Spleen (tissue), 11 donors: Measurements from ENCODE around the gene SPTSSB. TPM values are rescaled to one million over a fixed set of nuclear protein-coding genes. Genes with fewer than 3 reads are reported as not detected.

ENCODE experiments used
- DNase-seq: peaks from one replicate; pipeline ENCODE4 v3.0.0-alpha.2; 2020
- H3K27ac ChIP-seq, 8 donors: fragments of 200-600 bp; sonication (generic) in 7 of 8; 1 replicate in 4 of 8; 2 replicates in 4 of 8; pipeline versions ENCODE4 v1.5.0 to v1.8.0; 2016 to 2021; ENCODE audit warnings: inconsistent platforms in 4 of 8, mild to moderate bottlenecking in 4 of 8, moderate library complexity in 1 of 8
- H3K27me3 ChIP-seq, 7 donors: fragments of 200-600 bp; sonication (generic) in 6 of 7; replicated peaks in 1 of 7; 1 replicate in 4 of 7; 2 replicates in 3 of 7; pipeline versions ENCODE4 v1.5.0 to v1.8.0; 2016 to 2021; ENCODE audit warnings: inconsistent platforms in 3 of 7, mild to moderate bottlenecking in 1 of 7
- H3K36me3 ChIP-seq, 6 donors: fragments of 200-600 bp; sonication (generic) in 5 of 6; 1 replicate in 4 of 6; 2 replicates in 2 of 6; pipeline versions ENCODE4 v1.5.0 to v1.8.0; 2016 to 2021; ENCODE audit warnings: inconsistent platforms in 2 of 6
- H3K4me1 ChIP-seq, 6 donors: fragments of 200-600 bp; sonication (generic) in 5 of 6; 1 replicate in 3 of 6; 2 replicates in 3 of 6; pipeline versions ENCODE4 v1.5.0 to v1.8.0; 2016 to 2021; ENCODE audit warnings: inconsistent platforms in 3 of 6
- H3K4me3 ChIP-seq, 8 donors: fragments of 200-600 bp; sonication (generic) in 7 of 8; 1 replicate in 4 of 8; 2 replicates in 4 of 8; pipeline versions ENCODE4 v1.5.0 to v1.8.0; 2016 to 2021; ENCODE audit warnings: inconsistent platforms in 4 of 8, mild to moderate bottlenecking in 4 of 8, moderate library complexity in 2 of 8
- H3K9me3 ChIP-seq, 8 donors: fragments of 200-600 bp; sonication (generic) in 7 of 8; 1 replicate in 4 of 8; 2 replicates in 4 of 8; pipeline versions ENCODE4 v1.5.0 to v1.8.0; 2016 to 2021; ENCODE audit warnings: inconsistent platforms in 4 of 8
- POLR2A ChIP-seq, 3 donors: fragments of 450-650 bp; IDR thresholded peaks; one replicate each; pipeline ENCODE4 v1.5.1; 2017; ENCODE audit warnings: antibody characterized with exemption in 3 of 3, mild to moderate bottlenecking in 1 of 3
- POLR2AphosphoS5 ChIP-seq, 3 donors: sonication (generic); formaldehyde crosslinking; IDR thresholded peaks; one replicate each; pipeline ENCODE4 v1.5.1; 2017; ENCODE audit warnings: antibody characterized with exemption in 3 of 3
- WGBS, 5 donors: extraction: QIAGEN DNeasy Blood & Tissue Kit in 3 of 5; methylation state at CpG; one replicate each; pipeline versions ENCODE4 v1.1.5 to v1.1.7; 2013 to 2018; 5-methylcytosine and 5-hydroxymethylcytosine counted together
- intact Hi-C: fragments of 100-400 bp; cut with DNase I; formaldehyde crosslinking; loops from one replicate; pipeline ENCODE4 v1.15.0; 2023; ENCODE audit warnings: low total_unique reads
- polyA plus RNA-seq, 3 donors: library from polyadenylated mRNA; stranded (reverse); fragments of 200-250 nt; gene quantifications; one replicate each; pipeline ENCODE4 v1.2.1, GENCODE V29; 2013
- total RNA-seq, 7 donors: library from RNA; depleted of rRNA in 3 of 7; stranded (reverse); fragments of >200 nt in 3 of 7; fragmentation: NEBNext Ultra II Directional in 4 of 7; extraction: Animal tissue kit (Norgen Biotek cat#: 25700) in 4 of 7; gene quantifications; one replicate each; pipeline versions ENCODE4 v1.1.0 to v1.2.1, GENCODE V29; 2016 to 2021
- TF ChIP-seq, protein P1 (sequence below), 11 experiments: fragments of 200-600 bp in 7 of 11; fragments of 450-650 bp in 4 of 11; sonication (generic) in 4 of 11; IDR thresholded peaks in 8 of 11; conservative IDR thresholded peaks in 3 of 11; 1 replicate in 7 of 11; 2 replicates in 4 of 11; pipeline versions ENCODE4 v1.4.0 to v1.8.0; 2016 to 2021; ENCODE audit warnings: antibody characterized with exemption in 11 of 11, inconsistent platforms in 4 of 11, mild to moderate bottlenecking in 1 of 11
- donor health status: healthy with polysubstance abuse.
- donor health status: DM: no; HTN: no; CAD: no; lungs with moderate emphysema.
- donor health status: DM: no; HTN: no; CAD: no.
- donor health status: Bipolar disorder and iron deficiency.
- donor health status: healthy.
- donor health status: DM: no; HTN: no; CAD: no.
- donor health status: DM: yes; HTN: yes; CAD: no.

SPTSSB gene
- total and polyA plus RNA-seq, 10 donors = 0.26 to 4.5 (median 0.74) TPM

DNA sequence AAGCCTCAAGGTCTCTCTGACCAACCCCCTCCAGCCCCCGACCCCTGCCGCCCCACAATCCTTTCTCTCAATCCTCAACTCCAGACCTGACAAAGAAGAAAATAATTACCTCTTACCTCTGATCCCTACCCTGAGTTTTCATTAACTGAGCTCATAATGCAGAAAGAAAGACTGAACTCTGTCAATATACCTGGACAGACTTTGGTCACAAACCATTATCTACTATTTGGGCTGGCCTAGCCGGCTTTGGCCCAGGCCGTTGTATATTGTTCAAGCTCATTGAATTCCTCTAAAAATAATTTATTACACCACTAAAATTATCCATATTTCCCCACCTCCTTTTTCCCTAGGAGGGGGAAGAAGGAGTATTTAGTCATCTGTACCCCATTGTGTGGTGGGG, 29.3 kb upstream of the SPTSSB start:
- intact Hi-C loops = no loop called here
- Histone ChIP-seq H3K36me3 (no peaks in the 10 kb centered on the region), H3K4me1 (peaks cover 0 to under 1% (median 0%) of the 10 kb centered on the region in 6 donors), H3K4me3 (no peak overlapping the region), H3K27me3 (no peaks in the 10 kb centered on the region), H3K9me3 (peaks cover 0 to 5% (median 0%) of the 10 kb centered on the region in 8 donors), H3K27ac (no peak overlapping the region)
- 66 to 85% (median 80%) methylated on average over 4 of the region's 4 CpGs for WGBS, 5 donors
- TF ChIP-seq POLR2AphosphoS5 (IDR thresholded peaks at IDR 0.05) = no peak
- no peak for TF ChIP-seq POLR2A (IDR thresholded peaks at IDR 0.05)
- TF ChIP-seq, protein P1, sequence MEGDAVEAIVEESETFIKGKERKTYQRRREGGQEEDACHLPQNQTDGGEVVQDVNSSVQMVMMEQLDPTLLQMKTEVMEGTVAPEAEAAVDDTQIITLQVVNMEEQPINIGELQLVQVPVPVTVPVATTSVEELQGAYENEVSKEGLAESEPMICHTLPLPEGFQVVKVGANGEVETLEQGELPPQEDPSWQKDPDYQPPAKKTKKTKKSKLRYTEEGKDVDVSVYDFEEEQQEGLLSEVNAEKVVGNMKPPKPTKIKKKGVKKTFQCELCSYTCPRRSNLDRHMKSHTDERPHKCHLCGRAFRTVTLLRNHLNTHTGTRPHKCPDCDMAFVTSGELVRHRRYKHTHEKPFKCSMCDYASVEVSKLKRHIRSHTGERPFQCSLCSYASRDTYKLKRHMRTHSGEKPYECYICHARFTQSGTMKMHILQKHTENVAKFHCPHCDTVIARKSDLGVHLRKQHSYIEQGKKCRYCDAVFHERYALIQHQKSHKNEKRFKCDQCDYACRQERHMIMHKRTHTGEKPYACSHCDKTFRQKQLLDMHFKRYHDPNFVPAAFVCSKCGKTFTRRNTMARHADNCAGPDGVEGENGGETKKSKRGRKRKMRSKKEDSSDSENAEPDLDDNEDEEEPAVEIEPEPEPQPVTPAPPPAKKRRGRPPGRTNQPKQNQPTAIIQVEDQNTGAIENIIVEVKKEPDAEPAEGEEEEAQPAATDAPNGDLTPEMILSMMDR (IDR thresholded peaks at IDR 0.05 in 8 of 11, conservative IDR thresholded peaks at IDR 0.05 in 3 of 11) = no peak
- DNase-seq = no peak

DNA sequence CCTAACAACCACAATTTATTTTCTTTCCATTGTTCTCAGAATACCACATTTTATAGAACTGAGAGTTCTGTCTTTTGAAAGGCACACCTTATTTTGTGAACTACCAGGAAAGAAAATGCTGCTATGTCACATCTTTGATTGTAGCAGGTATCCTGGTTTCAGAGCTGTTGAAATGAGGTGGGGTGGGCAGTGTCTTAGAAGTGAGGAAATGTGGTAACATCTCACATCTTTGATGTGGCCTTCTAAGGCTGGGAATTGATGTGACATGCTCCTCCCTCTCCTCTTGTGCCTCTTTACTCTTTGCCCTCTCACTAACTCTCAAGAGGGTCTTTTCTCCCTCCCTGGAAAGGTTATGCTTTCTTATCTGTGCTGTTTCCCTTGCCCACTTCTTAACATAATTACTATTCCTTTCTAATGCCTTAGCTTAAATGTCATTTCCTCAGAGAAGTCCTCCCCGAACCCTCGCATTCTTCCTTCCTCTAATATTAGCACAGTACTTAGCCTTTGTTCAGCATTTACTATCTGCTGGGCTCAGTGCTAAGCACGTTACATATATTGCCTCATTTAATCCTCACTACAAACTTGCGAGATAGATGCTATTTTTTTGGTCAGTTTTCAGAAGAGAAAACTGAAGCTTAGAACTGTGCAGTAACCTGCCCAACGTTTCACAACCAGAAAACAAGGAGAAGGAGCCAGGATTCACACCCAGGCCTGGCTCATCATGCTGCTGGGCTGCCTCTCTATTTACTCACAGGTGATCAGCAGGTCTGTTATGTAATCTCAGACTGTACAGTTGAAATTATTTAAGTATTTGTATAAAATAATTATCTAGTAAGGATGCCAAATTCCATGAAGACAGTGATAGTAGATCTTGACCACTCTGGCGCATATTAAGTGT, 24.0 kb upstream of the SPTSSB start:
- DNase-seq = no peak
- intact Hi-C loops = no loop called here
- Histone ChIP-seq H3K9me3 (peaks cover 0 to 5% (median 0%) of the 10 kb centered on the region in 8 donors), H3K27ac (no peak overlapping the region), H3K4me1 (peaks cover 0 to 21% (median 3%) of the 10 kb centered on the region in 6 donors), H3K36me3 (no peaks in the 10 kb centered on the region), H3K4me3 (no peak overlapping the region), H3K27me3 (peaks cover 0 to 15% (median 0%) of the 10 kb centered on the region in 7 donors)
- 47 to 56% (median 52%) methylated on average over 6 of the region's 6 CpGs for WGBS, 5 donors
- no peak for TF ChIP-seq POLR2A (IDR thresholded peaks at IDR 0.05)
- no peak for TF ChIP-seq POLR2AphosphoS5 (IDR thresholded peaks at IDR 0.05)
- TF ChIP-seq, protein P1 (IDR thresholded peaks at IDR 0.05 in 8 of 11, conservative IDR thresholded peaks at IDR 0.05 in 3 of 11) = no peak

DNA sequence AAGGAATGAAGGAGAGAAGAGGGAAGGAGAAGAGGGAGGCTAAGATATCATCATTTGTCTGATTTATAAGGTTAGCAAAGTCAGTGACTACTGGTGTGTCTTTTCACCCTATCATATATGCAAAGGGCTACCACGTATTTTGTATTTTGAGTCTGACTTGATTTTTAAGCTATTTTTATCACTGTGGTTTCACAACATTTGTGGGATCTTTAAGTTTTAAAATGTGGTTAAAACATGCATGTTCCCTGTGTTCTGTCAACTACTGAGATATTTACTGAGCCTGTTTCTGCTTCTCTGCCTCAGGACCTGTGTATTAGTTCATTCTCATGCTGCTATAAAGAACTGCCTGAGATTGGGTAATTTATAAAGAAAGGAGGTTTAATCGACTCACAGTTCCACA, 22.5 kb upstream of the SPTSSB start:
- intact Hi-C loops = no loop called here
- peaks cover 0 to 3% (median 0%) of the 10 kb centered on the region in 8 donors for H3K9me3 ChIP-seq
- H3K4me1 ChIP-seq = peaks cover 0 to 29% (median 3%) of the 10 kb centered on the region in 6 donors
- no peak overlapping the region for H3K27ac ChIP-seq
- TF ChIP-seq, protein P1 (IDR thresholded peaks at IDR 0.05 in 8 of 11, conservative IDR thresholded peaks at IDR 0.05 in 3 of 11) = no peak
- TF ChIP-seq POLR2A (IDR thresholded peaks at IDR 0.05) (no peak), POLR2AphosphoS5 (IDR thresholded peaks at IDR 0.05) (no peak)
- no peak overlapping the region for H3K4me3 ChIP-seq
- H3K36me3 ChIP-seq = no peaks in the 10 kb centered on the region
- H3K27me3 ChIP-seq = peaks cover 0 to 22% (median 0%) of the 10 kb centered on the region in 7 donors
- 37 to 66% (median 48%) methylated on average over 2 of the region's 2 CpGs for WGBS, 5 donors
- DNase-seq = no peak

DNA sequence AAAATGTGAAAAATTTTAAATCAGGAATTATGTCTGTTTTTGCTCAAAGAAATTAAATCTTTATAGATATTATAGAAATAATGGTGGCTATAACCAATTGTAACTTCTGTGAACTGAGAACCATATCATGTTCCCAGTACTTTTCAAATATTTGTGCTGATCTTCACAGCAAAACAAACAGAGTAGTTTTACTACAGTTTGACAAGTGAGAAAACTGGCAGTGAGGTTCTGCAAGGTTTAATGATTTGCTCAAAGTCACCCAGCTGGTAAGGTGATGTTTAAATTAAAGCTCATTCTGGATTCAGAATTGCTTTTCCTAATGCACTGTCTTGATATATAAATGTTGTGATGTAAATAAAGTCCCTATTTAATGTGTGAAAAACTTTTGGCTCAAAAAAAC, 22.0 kb upstream of the SPTSSB start:
- H3K4me1 ChIP-seq = peaks cover 0 to 32% (median 3%) of the 10 kb centered on the region in 6 donors
- no peak overlapping the region for H3K27ac ChIP-seq
- peaks cover 0 to 22% (median 0%) of the 10 kb centered on the region in 7 donors for H3K27me3 ChIP-seq
- TF ChIP-seq POLR2A (IDR thresholded peaks at IDR 0.05) (no peak), POLR2AphosphoS5 (IDR thresholded peaks at IDR 0.05) (no peak)
- TF ChIP-seq, protein P1 (IDR thresholded peaks at IDR 0.05 in 8 of 11, conservative IDR thresholded peaks at IDR 0.05 in 3 of 11) = no peak
- intact Hi-C loops = no loop called here
- DNase-seq = no peak
- H3K36me3 ChIP-seq = no peaks in the 10 kb centered on the region
- H3K4me3 ChIP-seq = no peak overlapping the region
- no peaks in the 10 kb centered on the region for H3K9me3 ChIP-seq
